HepG2 (cell line): ENCODE data around the gene HSD17B8. TPM values are rescaled to one million over a fixed set of nuclear protein-coding genes. Genes with fewer than 3 reads are reported as not detected.

Experiments
- ZNF260 ChIP-seq: sonication (generic); formaldehyde crosslinking; IDR thresholded peaks from 2 replicates; pipeline ENCODE4 v1.4.0; 2020; ENCODE audit warnings: missing genetic modification reagents, low read depth, mild to moderate bottlenecking, borderline replicate concordance
- ZNF569 ChIP-seq: sonication (generic); formaldehyde crosslinking; IDR thresholded peaks from 2 replicates; pipeline ENCODE4 v1.5.0; 2020; ENCODE audit warnings: mild to moderate bottlenecking, missing genetic modification reagents, moderate library complexity, borderline replicate concordance
- polyA plus RNA-seq, 8 experiments: library from polyadenylated mRNA; depleted of rRNA in 3 of 8; stranded (reverse) in 7 of 8; unstranded in 1 of 8; fragments of >200 nt; fragmentation: Illumina TruSeq in 4 of 8; extraction: Trizol in 4 of 8; gene quantifications; 2 replicates each; pipeline versions ENCODE4 v1.2.1 to v1.2.3, GENCODE V29; 2011 to 2016; ENCODE audit warnings: low read depth in 4 of 8, missing spikeins in 1 of 8, mixed read lengths in 1 of 8; ENCODE audit not compliant: insufficient read depth in 1 of 8
- total RNA-seq, 5 experiments: library from RNA; depleted of rRNA; stranded (reverse); fragments of >200 nt; fragmentation: Illumina TruSeq; extraction: Trizol; gene quantifications; 2 replicates each; pipeline ENCODE4 v1.2.3, GENCODE V29; 2016; ENCODE audit warnings: low read depth in 1 of 5
- TF ChIP-seq, protein P1 (sequence below): sonication (generic); formaldehyde crosslinking; IDR thresholded peaks from 2 replicates; pipeline ENCODE4 v1.5.0; 2020; ENCODE audit warnings: missing genetic modification reagents
- TF ChIP-seq, protein P2 (sequence below): sonication (generic); formaldehyde crosslinking; IDR thresholded peaks from 2 replicates; pipeline ENCODE4 v1.5.1; 2020; ENCODE audit warnings: mild to moderate bottlenecking, missing genetic modification reagents, borderline replicate concordance
- TF ChIP-seq, protein P3 (sequence below), 2 experiments: fragments of 450-650 bp in 1 of 2; sonication (generic) in 1 of 2; formaldehyde crosslinking in 1 of 2; IDR thresholded peaks; 2 replicates each; pipeline versions ENCODE4 v1.6.1 to v1.8.0; 2016 to 2022; ENCODE audit warnings: antibody characterized with exemption in 1 of 2, mild to moderate bottlenecking in 1 of 2, missing genetic modification reagents in 1 of 2
- TF ChIP-seq, protein P4 (sequence below): IDR thresholded peaks from 2 replicates; pipeline ENCODE4 v1.6.1; 2016; ENCODE audit warnings: low read depth, control low read depth
- TF ChIP-seq, protein P5 (sequence below): sonication (generic); formaldehyde crosslinking; IDR thresholded peaks from 2 replicates; pipeline ENCODE4 v1.9.0; 2021; ENCODE audit warnings: mild to moderate bottlenecking, missing genetic modification reagents

HSD17B8 gene
- total and polyA plus RNA-seq, 2 of the 13 experiments (the other 11 are each of a cell fraction or from before 2014, with no cell fraction given) = 12.6 to 20.1 TPM

DNA sequence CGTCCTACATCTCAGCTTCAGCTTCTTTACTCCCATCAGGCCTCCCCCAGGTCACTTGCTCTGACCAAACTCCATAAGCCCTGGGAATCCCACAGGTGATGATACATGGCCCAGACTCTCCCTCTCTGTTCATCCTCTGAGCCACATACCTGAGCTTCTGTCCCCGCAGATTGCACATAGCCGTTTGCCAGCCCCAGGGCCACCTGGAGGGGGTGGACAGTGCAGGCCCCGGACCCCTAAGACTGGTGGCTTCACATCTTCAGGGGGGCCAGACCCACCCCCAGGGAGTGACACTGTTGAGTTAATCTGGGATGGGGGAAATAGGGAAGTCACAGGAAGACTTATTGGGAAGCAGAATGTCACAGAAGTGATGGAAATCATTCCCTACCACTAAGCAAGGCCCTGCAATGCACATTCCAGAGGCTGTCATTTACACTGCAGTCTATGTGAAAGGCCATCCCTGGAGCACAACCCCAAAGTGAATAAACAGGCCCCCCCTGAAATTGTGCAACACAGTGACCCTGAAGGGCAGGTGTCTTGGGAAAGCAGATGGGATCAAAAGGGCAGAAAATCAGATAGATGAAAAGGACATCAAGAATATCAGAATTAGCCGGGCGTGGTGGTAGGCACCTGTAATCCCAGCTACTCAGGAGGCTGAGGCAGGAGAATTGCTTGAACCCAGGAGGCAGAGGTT is 6.1 kb upstream of the HSD17B8 start (continued):
- TF ChIP-seq, protein P1, sequence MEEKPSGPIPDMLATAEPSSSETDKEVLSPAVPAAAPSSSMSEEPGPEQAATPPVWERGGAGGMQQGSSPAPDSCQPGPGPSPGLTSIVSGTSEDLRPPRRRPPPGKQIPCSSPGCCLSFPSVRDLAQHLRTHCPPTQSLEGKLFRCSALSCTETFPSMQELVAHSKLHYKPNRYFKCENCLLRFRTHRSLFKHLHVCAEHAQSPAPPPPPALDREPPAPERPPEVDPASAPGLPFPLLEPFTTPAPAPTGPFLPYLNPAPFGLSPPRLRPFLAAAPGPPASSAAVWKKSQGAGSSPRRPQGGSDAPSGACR (CRISPR knock-in tag) = peak; percentile 93; the same call in 1 of the 2 replicates
- TF ChIP-seq, protein P2, sequence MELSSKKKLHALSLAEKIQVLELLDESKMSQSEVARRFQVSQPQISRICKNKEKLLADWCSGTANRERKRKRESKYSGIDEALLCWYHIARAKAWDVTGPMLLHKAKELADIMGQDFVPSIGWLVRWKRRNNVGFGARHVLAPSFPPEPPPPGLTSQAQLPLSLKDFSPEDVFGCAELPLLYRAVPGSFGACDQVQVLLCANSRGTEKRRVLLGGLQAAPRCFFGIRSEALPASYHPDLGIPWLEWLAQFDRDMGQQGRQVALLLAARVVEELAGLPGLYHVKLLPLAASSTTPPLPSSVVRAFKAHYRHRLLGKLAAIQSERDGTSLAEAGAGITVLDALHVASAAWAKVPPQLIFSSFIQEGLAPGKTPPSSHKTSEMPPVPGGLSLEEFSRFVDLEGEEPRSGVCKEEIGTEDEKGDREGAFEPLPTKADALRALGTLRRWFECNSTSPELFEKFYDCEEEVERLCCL (CRISPR knock-in tag) = no peak
- TF ChIP-seq, protein P3, sequence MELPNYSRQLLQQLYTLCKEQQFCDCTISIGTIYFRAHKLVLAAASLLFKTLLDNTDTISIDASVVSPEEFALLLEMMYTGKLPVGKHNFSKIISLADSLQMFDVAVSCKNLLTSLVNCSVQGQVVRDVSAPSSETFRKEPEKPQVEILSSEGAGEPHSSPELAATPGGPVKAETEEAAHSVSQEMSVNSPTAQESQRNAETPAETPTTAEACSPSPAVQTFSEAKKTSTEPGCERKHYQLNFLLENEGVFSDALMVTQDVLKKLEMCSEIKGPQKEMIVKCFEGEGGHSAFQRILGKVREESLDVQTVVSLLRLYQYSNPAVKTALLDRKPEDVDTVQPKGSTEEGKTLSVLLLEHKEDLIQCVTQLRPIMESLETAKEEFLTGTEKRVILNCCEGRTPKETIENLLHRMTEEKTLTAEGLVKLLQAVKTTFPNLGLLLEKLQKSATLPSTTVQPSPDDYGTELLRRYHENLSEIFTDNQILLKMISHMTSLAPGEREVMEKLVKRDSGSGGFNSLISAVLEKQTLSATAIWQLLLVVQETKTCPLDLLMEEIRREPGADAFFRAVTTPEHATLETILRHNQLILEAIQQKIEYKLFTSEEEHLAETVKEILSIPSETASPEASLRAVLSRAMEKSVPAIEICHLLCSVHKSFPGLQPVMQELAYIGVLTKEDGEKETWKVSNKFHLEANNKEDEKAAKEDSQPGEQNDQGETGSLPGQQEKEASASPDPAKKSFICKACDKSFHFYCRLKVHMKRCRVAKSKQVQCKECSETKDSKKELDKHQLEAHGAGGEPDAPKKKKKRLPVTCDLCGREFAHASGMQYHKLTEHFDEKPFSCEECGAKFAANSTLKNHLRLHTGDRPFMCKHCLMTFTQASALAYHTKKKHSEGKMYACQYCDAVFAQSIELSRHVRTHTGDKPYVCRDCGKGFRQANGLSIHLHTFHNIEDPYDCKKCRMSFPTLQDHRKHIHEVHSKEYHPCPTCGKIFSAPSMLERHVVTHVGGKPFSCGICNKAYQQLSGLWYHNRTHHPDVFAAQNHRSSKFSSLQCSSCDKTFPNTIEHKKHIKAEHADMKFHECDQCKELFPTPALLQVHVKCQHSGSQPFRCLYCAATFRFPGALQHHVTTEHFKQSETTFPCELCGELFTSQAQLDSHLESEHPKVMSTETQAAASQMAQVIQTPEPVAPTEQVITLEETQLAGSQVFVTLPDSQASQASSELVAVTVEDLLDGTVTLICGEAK (IDR thresholded peaks at IDR 0.05) = no peak
- TF ChIP-seq, protein P3 (CRISPR knock-in tag; IDR thresholded peaks at IDR 0.05) = peak; percentile 51; the same call in 1 of the 2 replicates
- TF ChIP-seq, protein P4, sequence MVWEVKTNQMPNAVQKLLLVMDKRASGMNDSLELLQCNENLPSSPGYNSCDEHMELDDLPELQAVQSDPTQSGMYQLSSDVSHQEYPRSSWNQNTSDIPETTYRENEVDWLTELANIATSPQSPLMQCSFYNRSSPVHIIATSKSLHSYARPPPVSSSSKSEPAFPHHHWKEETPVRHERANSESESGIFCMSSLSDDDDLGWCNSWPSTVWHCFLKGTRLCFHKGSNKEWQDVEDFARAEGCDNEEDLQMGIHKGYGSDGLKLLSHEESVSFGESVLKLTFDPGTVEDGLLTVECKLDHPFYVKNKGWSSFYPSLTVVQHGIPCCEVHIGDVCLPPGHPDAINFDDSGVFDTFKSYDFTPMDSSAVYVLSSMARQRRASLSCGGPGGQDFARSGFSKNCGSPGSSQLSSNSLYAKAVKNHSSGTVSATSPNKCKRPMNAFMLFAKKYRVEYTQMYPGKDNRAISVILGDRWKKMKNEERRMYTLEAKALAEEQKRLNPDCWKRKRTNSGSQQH (CRISPR knock-in tag) = 0 out of 2 replicates have a peak, but pooled peaks have one; percentile 79
- TF ChIP-seq ZNF260 (CRISPR knock-in tag) (no peak), ZNF569 (CRISPR knock-in tag) (no peak)
- TF ChIP-seq, protein P5, sequence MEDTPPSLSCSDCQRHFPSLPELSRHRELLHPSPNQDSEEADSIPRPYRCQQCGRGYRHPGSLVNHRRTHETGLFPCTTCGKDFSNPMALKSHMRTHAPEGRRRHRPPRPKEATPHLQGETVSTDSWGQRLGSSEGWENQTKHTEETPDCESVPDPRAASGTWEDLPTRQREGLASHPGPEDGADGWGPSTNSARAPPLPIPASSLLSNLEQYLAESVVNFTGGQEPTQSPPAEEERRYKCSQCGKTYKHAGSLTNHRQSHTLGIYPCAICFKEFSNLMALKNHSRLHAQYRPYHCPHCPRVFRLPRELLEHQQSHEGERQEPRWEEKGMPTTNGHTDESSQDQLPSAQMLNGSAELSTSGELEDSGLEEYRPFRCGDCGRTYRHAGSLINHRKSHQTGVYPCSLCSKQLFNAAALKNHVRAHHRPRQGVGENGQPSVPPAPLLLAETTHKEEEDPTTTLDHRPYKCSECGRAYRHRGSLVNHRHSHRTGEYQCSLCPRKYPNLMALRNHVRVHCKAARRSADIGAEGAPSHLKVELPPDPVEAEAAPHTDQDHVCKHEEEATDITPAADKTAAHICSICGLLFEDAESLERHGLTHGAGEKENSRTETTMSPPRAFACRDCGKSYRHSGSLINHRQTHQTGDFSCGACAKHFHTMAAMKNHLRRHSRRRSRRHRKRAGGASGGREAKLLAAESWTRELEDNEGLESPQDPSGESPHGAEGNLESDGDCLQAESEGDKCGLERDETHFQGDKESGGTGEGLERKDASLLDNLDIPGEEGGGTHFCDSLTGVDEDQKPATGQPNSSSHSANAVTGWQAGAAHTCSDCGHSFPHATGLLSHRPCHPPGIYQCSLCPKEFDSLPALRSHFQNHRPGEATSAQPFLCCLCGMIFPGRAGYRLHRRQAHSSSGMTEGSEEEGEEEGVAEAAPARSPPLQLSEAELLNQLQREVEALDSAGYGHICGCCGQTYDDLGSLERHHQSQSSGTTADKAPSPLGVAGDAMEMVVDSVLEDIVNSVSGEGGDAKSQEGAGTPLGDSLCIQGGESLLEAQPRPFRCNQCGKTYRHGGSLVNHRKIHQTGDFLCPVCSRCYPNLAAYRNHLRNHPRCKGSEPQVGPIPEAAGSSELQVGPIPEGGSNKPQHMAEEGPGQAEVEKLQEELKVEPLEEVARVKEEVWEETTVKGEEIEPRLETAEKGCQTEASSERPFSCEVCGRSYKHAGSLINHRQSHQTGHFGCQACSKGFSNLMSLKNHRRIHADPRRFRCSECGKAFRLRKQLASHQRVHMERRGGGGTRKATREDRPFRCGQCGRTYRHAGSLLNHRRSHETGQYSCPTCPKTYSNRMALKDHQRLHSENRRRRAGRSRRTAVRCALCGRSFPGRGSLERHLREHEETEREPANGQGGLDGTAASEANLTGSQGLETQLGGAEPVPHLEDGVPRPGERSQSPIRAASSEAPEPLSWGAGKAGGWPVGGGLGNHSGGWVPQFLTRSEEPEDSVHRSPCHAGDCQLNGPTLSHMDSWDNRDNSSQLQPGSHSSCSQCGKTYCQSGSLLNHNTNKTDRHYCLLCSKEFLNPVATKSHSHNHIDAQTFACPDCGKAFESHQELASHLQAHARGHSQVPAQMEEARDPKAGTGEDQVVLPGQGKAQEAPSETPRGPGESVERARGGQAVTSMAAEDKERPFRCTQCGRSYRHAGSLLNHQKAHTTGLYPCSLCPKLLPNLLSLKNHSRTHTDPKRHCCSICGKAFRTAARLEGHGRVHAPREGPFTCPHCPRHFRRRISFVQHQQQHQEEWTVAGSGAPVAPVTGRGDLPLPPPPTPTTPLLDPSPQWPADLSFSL (CRISPR knock-in tag) = no peak
